ENCODE results near the gene MEIS2. TPM values are rescaled to one million over a fixed set of nuclear protein-coding genes. Genes with fewer than 3 reads are reported as not detected.

Gene MEIS2
- total and polyA plus RNA-seq, 5 experiments from 2014 or later = not detected

DNA sequence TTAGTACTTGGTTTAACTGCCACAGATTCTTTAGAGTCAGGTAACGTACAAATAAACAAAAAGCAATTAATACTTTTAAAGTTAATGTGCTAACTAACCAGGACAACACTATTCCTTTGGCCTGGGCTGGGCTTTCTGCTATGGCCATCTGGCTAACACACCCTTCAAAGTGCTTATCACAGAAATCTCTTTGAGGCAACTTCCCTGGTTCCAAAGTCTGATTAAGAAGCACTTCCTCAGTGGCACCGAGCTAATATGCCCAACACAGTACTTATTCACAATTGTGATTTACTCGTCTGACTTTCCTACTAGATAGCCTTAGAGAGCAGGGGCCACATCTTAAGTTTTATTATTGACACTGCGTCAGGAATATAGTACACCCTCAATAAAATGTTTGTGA, 191.4 kb downstream of the MEIS2 start:
- no peak overlapping the region for H3K4me3 Mint-ChIP-seq
- H3K27ac Mint-ChIP-seq = no peak overlapping the region
- H3K36me3 Mint-ChIP-seq = no peaks in the 10 kb centered on the region
- peaks cover 1 to 11% (median 6%) of the 10 kb centered on the region in 5 donors for H3K27me3 Mint-ChIP-seq
- H3K9me3 Mint-ChIP-seq = no peaks in the 10 kb centered on the region
- DNase-seq (no peak), ATAC-seq (no peak)
- H3K4me1 Mint-ChIP-seq = peaks cover 0 to 1% (median 0%) of the 10 kb centered on the region in 4 donors
- POLR2A ChIA-PET = no interaction called here

DNA sequence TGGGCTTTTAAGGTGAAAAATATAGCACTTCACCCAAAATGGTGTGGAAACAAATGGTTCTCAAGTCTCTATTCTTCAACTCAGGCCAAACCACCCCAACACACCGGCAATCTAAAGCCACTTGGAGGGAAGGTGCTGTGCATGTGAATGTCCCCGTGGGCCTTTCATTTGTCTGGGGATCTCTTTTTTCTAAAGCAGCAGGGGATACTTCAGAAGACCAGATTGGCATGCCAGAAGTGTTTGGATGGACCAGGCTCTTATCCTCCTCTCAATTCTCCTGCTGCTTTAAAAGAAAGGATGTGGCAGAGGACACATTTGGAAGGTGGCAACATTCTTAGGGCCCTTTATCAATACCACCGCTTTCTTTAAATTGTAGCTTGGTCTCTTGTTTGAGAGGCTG, 193.1 kb downstream of the MEIS2 start:
- POLR2A ChIA-PET = no interaction called here
- Mint-ChIP-seq H3K4me1 (peaks cover 0 to 1% (median 0%) of the 10 kb centered on the region in 4 donors), H3K4me3 (no peak overlapping the region), H3K36me3 (no peaks in the 10 kb centered on the region), H3K27me3 (peaks cover 1 to 11% (median 6%) of the 10 kb centered on the region in 5 donors), H3K9me3 (no peaks in the 10 kb centered on the region), H3K27ac (no peak overlapping the region)
- DNase-seq (no peak), ATAC-seq (no peak)

DNA sequence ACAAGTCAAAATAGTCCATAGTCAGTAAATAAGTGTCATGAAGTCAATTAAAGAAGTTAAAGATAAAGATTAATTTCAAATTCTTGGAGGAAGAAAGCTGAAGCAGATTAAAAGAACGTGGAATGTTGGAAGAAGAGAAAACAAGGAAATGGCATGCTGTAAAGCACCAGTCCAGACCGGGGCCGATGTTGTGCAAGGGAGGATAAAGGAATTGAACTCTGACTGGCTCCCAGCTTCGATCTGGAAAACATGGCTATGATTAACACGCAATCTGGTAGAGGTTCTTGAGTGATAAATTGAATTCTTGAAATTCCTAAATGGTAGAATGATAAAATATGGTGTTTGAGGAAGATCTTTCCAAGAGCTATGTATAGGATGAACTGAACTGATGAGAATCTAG, 194.4 kb downstream of the MEIS2 start:
- Mint-ChIP-seq H3K36me3 (no peaks in the 10 kb centered on the region), H3K4me1 (peaks cover 0 to 1% (median 0%) of the 10 kb centered on the region in 4 donors), H3K4me3 (no peak overlapping the region), H3K27me3 (peaks cover 2 to 8% (median 6%) of the 10 kb centered on the region in 5 donors), H3K9me3 (no peaks in the 10 kb centered on the region), H3K27ac (no peak overlapping the region)
- POLR2A ChIA-PET = no interaction called here
- DNase-seq (no peak), ATAC-seq (no peak)

DNA sequence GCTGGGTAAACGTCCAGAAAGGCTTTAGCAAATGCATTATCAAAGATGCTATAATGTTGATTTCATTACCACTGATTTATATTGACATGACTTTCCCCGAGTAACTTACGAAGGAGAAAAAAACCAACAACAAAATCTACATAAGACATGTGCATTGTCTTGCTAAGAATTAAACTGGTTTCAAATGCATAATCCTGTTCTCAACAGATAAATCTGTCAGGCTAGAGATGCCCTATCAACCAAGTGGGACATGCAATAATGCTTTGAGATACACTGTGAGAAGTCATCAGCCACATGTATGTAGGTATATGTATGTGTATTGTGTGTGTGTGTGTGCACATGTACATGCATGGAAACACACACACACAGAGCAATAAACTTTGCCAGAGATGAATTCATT, 195.6 kb downstream of the MEIS2 start:
- H3K4me3 Mint-ChIP-seq = no peak overlapping the region
- POLR2A ChIA-PET = no interaction called here
- peaks cover 0 to 1% (median 0%) of the 10 kb centered on the region in 4 donors for H3K4me1 Mint-ChIP-seq
- no peak for ATAC-seq
- no peaks in the 10 kb centered on the region for H3K9me3 Mint-ChIP-seq
- no peaks in the 10 kb centered on the region for H3K36me3 Mint-ChIP-seq
- H3K27ac Mint-ChIP-seq = no peak overlapping the region
- H3K27me3 Mint-ChIP-seq = peaks cover 2 to 11% (median 6%) of the 10 kb centered on the region in 5 donors
- DNase-seq = no peak

DNA sequence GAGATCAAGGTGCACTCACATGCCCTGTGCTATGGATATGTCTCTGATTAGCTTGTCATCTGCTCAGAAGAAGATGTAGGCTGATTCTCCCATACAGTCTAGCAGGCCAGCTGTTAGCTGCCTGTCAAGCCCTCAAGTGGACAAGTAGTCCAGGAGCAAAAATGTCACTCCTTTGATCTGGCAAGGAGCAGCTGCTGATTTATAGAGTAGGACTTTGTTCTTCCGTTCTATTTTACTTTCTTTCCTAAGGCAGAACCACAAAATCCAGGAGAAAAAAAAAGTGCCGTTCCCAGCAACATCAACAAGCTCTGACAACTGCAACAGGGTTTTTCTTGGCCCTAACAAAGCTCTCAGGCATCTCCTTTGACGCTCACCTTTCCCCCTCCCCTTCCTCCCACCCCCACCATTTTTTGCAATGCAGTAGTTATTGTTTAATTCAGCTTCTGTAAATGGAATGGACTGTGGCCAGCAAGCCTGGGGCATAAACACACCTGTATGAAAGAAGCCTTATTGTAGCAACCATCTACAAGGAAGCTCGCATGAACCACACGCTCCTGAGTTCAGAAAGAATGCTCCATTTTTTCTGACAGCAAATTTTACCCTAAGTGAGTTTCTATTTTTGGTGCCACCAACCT, 196.3 kb downstream of the MEIS2 start:
- Mint-ChIP-seq H3K27ac (no peak overlapping the region), H3K9me3 (no peaks in the 10 kb centered on the region), H3K36me3 (no peaks in the 10 kb centered on the region), H3K4me3 (no peak overlapping the region), H3K27me3 (peaks cover under 1 to 5% (median 4%) of the 10 kb centered on the region in 5 donors), H3K4me1 (no peaks in the 10 kb centered on the region)
- no peak for ATAC-seq
- no peak for DNase-seq
- POLR2A ChIA-PET = no interaction called here

DNA sequence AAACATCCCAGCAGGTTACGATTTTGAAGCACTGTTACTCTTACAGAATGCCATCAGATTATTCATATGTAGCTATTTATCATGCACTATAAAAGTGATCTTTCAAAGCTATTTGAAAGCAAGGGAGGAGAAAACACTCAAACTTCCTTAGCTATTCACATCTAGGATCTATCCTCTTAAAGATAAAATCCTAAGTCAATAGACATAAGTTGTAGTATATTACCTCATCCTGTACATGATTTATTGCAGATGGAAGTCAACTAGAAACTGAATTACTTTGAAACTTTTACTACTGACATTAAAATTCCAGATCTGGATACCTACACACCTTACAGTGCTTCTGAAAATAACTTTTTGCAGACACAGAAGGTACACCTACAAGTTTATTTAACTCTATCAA, 197.2 kb downstream of the MEIS2 start:
- no peak for ATAC-seq
- Mint-ChIP-seq H3K4me3 (no peak overlapping the region), H3K4me1 (no peaks in the 10 kb centered on the region), H3K27me3 (peaks cover 2 to 8% (median 5%) of the 10 kb centered on the region in 5 donors), H3K9me3 (no peaks in the 10 kb centered on the region), H3K36me3 (no peaks in the 10 kb centered on the region), H3K27ac (no peak overlapping the region)
- POLR2A ChIA-PET = no interaction called here
- DNase-seq = no peak

DNA sequence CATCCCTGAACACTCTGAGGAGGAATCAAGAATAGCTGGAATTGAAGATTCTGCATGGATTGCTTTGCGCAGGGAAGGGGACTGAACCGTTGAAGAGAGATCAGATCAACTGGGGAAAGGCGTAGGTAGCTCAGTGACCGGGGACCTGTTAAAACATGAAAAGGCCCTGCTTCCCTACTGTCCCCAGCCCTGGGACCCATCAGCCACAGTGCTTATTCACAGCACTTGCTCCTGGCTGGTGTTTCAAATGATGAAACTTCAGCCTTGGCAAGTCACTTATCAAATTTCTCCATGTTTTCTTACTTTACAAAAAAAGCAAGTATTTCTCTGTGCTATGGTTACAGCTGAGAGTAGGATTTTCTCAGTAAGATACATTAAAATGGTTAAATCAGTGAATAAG, 199.3 kb downstream of the MEIS2 start:
- Mint-ChIP-seq H3K9me3 (no peaks in the 10 kb centered on the region), H3K4me3 (no peak overlapping the region), H3K27me3 (peaks cover 3 to 24% (median 8%) of the 10 kb centered on the region in 5 donors), H3K36me3 (no peaks in the 10 kb centered on the region), H3K4me1 (no peaks in the 10 kb centered on the region), H3K27ac (no peak overlapping the region)
- DNase-seq (no peak), ATAC-seq (no peak)
- POLR2A ChIA-PET = no interaction called here

DNA sequence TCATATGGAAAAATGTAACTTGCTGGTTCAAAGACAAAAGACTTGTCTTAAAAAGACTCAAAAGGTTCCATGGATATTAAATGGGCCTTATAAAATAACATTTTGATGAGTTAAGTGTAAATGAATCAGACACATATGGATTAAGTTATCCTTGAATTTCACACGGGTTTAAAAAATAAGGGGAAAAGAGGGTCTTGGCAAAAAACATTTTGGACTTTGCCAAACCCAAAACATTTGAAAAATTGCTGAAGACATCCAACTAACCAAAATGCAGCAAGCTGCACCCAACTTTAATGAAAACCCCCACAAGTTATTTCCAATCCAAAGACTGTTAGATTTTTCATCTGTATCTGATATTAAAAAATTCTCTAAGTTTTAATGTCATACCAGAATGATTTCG, 200.7 kb downstream of the MEIS2 start:
- no peak overlapping the region for H3K4me3 Mint-ChIP-seq
- no peaks in the 10 kb centered on the region for H3K9me3 Mint-ChIP-seq
- peaks cover 3 to 32% (median 12%) of the 10 kb centered on the region in 5 donors for H3K27me3 Mint-ChIP-seq
- no peaks in the 10 kb centered on the region for H3K4me1 Mint-ChIP-seq
- DNase-seq (no peak), ATAC-seq (no peak)
- no peaks in the 10 kb centered on the region for H3K36me3 Mint-ChIP-seq
- no peak overlapping the region for H3K27ac Mint-ChIP-seq
- POLR2A ChIA-PET = no interaction called here

DNA sequence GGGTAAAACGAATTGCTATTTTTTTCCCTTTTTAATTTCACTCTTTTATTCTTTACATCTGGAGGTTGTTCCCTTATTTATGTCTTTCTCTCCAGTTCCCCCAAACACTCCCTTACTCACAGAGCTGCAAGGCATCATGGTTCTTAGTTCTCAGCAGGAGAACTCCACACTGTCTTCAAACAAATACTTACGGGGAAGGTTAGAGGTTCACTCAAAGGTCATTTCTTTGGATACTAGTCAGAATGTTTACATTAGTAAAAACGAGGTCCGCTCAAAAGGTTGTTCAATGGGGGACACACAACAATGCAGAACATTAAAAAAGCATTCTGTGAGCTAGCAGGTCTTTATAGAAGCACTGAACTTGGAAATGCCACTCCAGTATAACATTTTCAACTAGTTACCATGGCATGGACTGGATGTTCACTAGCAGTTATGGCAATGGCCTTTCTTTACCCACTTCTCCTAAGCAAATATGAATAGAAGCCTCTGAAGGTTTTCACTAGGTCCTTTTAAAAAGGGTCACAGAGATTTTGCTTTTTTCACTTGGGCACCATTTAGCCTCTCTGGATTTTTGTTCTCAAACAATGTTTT, 201.7 kb downstream of the MEIS2 start:
- Mint-ChIP-seq H3K4me3 (no peak overlapping the region), H3K27ac (no peak overlapping the region), H3K9me3 (peaks cover 0 to 1% (median 0%) of the 10 kb centered on the region in 9 donors), H3K4me1 (no peaks in the 10 kb centered on the region), H3K27me3 (peaks cover 4 to 40% (median 13%) of the 10 kb centered on the region in 5 donors), H3K36me3 (no peaks in the 10 kb centered on the region)
- POLR2A ChIA-PET = no interaction called here
- ATAC-seq = no peak
- no peak for DNase-seq

DNA sequence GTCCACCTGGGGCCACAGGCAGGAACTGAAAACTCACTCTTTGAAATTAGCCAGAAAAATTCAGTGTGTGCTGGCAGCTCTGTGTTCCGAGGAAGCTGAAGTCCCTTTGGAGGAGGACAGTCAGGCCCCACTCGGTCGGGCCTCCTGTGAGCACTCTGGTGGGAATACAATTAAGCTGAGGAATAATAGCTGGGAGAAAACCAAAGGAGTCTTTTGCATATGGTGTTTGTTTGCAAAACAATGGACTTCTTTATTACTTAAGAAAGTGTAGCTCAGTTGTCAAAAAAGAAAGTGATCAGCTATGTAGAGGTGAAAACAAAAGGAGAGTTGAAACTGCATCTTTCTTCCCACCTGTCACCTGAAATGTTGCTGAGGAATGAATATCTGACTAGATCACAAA, 202.5 kb downstream of the MEIS2 start:
- peaks cover 0 to 2% (median 0%) of the 10 kb centered on the region in 9 donors for H3K9me3 Mint-ChIP-seq
- DNase-seq (no peak), ATAC-seq (no peak)
- POLR2A ChIA-PET = no interaction called here
- peaks cover 8 to 40% (median 13%) of the 10 kb centered on the region in 5 donors for H3K27me3 Mint-ChIP-seq
- no peaks in the 10 kb centered on the region for H3K4me1 Mint-ChIP-seq
- no peak overlapping the region for H3K4me3 Mint-ChIP-seq
- H3K36me3 Mint-ChIP-seq = no peaks in the 10 kb centered on the region
- no peak overlapping the region for H3K27ac Mint-ChIP-seq

DNA sequence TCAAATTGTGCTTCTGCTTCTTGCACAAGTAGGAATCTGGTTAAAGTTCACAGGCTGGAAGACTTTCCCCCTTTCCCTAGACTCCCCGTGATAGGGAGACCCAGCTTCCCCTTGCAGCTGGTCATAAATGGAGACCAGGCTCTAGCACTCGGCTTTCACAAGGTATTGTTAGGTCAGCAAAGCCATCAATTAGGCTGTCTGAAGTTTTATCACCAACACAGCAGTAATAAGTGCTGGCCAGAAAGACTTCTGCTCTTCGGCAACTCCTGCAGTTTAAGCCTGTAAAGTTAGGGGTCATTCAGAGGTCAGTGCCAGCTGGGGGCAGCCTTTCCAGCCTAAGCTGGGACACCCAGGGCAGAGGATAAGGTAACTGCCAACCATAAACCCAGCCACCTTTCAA, 203.4 kb downstream of the MEIS2 start:
- POLR2A ChIA-PET = no interaction called here
- no peak overlapping the region for H3K4me3 Mint-ChIP-seq
- H3K9me3 Mint-ChIP-seq = peaks cover 0 to 2% (median 0%) of the 10 kb centered on the region in 9 donors
- no peaks in the 10 kb centered on the region for H3K4me1 Mint-ChIP-seq
- no peak for ATAC-seq
- no peak overlapping the region for H3K27ac Mint-ChIP-seq
- no peak for DNase-seq
- H3K27me3 Mint-ChIP-seq = peaks cover 8 to 44% (median 16%) of the 10 kb centered on the region in 5 donors
- no peaks in the 10 kb centered on the region for H3K36me3 Mint-ChIP-seq

DNA sequence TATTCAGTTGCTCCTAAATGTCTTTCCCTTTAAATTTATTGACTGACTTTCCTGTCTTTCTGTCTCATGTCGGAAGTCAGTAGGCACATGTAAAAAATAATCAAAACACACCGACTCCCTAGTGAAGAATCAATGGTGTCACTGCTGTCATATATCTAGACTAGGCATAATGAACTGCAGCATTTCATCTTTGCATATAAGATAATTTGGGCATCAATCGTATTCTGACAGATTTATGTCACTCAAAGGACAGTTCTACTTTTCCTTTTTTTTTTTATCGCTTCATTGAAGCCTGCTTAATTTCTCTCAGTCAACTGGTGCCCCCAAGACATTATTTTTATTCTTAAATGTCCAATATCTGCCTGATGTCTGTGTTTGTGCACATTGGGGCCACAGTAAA, 206.3 kb downstream of the MEIS2 start:
- no peaks in the 10 kb centered on the region for H3K4me1 Mint-ChIP-seq
- no peak overlapping the region for H3K4me3 Mint-ChIP-seq
- no peak for DNase-seq
- H3K27me3 Mint-ChIP-seq = peaks cover 19 to 70% (median 23%) of the 10 kb centered on the region in 5 donors
- no peak for ATAC-seq
- H3K36me3 Mint-ChIP-seq = no peaks in the 10 kb centered on the region
- peaks cover 0 to 10% (median 0%) of the 10 kb centered on the region in 9 donors for H3K9me3 Mint-ChIP-seq
- H3K27ac Mint-ChIP-seq = no peak overlapping the region
- POLR2A ChIA-PET = no interaction called here

DNA sequence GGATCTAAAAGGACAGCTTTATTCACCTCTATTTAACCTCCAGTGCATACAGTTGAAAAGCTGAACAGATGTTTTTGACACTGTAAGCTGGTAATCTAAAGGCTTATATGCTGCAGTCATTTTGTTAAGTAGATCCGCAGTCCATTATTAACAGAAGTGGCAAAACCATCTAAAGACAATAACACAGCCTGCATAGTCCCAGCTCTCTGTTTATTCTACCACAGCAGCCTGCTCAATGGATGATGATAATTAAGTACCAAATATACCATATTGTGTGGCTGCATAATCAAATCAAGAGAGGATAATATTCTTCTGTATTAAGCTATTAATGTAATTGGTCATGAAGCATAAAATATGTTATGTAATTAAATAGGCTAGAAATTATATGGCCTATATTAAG, 207.1 kb downstream of the MEIS2 start:
- no peaks in the 10 kb centered on the region for H3K36me3 Mint-ChIP-seq

More for the DNA sequence above, 207.1 kb downstream of the MEIS2 start:
- no peak for ATAC-seq
- H3K4me3 Mint-ChIP-seq = no peak overlapping the region
- peaks cover 0 to 14% (median 0%) of the 10 kb centered on the region in 9 donors for H3K9me3 Mint-ChIP-seq
- no peaks in the 10 kb centered on the region for H3K4me1 Mint-ChIP-seq
- POLR2A ChIA-PET = no interaction called here
- H3K27me3 Mint-ChIP-seq = peaks cover 22 to 71% (median 29%) of the 10 kb centered on the region in 5 donors
- DNase-seq = no peak
- H3K27ac Mint-ChIP-seq = no peak overlapping the region
